CD4-positive, alpha-beta T cell treated with Interleukin-6 for 4 hours (primary cell): ENCODE measurements around the gene MKRN2OS.
"Not testable (repeated sequence)": the region's sequence is repeated elsewhere in the genome, so short reads cannot be mapped to it uniquely, and the experiment has no call there.

ENCODE experiments used
- DNase-seq: peaks from one replicate; pipeline ENCODE4 v3.0.0-alpha.2; 2020; ENCODE audit warnings: mixed read lengths

MKRN2OS gene

DNA sequence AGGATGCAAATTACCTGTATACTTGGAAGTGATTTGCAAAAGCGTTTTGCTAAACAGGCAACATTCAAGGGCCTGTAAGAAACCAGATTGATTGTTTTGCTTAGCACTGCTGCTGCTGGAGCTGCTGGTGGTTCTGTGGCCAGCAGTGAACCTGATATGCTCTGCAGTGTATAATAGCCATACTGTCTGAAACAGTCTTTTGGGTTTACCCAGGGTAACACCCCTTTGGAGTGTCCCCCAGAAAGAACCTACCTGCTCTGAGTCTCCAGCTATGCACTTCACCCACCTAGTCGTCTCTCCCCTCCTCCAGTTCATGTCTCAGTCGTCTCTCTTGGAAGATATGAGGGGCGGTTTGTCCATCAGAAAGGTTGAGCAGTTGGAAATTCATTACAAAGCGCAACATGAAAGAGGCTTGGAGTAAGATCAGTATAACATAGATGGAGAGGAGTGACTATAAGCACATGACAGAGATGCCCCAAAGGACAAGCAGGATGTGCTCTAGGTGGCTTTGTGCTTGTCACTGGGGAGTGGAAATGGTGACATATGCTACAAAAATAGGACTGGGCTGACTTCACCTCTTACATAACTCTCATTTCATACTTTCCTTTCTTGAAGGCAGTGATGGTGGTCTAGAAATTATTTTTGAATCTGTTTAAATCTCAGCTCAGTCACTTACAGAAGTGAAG is 15.3 kb upstream of the MKRN2OS start:
- no peak for DNase-seq

GRCh38 chr3:12559520-12559919 is 14.2 kb upstream of the MKRN2OS start:
- no peak for DNase-seq

- no peak for DNase-seq
Measured at GRCh38 chr3:12558706-12559105, 13.4 kb upstream of the MKRN2OS start.

GRCh38 chr3:12557473-12558100 is 12.3 kb upstream of the MKRN2OS start:
- no peak for DNase-seq

GRCh38 chr3:12556690-12557472 is 11.6 kb upstream of the MKRN2OS start, which contains the start of gene MKRN2:
Gene MKRN2 (plus strand): TSS chr3:12557087. CDS start chr3:12557151, 64 bp downstream.
- DNase-seq = peak; percentile 86

GRCh38 chr3:12556314-12556689 is 11.0 kb upstream of the MKRN2OS start:
- no peak for DNase-seq

DNA sequence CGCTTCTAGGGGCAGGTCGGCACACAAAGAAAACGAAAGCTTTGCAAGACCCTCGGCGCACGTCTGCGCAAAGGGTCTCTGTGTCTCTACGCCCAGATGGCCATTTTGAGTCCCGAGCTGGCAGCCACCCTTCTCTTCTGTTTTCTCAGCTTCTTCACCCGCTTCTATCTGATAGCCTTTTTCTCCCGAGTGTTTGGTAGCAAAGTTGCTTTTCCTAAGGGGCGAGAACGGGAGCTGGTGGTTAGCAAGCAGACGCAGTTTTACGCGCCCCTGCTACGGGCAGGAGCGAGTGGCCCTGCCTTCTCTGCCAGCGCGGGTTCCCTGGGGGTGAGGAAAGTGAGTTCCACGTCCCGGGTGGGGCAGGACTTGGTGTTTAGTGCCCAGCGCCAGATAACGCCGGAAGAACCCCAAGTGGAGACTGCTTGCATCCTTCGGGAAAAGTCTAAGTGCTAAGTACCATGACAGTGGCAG is 8.7 kb upstream of the MKRN2OS start:
- peak; percentile 6 for DNase-seq

DNA sequence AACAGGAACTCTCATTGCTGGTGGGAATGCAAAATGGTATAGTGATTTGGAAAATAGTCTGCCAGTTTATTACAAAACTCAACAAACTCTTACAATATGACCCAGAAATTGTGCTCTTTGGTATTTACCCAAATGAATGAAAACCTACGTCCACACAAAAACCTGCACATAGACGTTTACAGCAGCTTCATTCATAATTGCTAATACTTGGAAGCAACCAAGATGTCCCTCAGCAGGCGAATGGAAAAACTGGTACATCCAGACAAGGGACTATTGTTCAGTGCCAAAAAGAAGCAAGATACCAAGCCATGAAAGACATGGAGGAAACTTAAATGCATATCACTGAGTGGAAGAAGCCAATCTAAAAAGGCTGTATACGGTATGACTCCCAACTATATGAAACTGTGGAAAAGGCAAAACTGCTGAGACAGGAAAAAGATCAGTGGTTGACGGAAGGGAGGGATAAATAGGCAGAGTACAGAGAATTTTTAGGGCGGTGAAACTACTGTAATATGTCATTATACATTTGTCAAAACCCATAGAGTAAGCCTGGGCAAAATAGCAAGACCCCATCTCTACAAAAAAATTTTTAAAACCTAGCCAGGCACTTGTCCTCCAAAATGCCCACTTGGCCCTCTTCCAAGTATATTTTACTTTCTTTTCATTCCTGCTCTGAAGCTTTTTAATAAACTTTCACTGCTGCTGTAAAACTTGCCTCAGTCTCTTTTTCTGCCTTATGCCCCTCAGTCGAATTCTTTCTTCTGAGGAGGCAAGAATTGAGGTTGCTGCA is 4.9 kb upstream of the MKRN2OS start:
- no peak for DNase-seq

DNA sequence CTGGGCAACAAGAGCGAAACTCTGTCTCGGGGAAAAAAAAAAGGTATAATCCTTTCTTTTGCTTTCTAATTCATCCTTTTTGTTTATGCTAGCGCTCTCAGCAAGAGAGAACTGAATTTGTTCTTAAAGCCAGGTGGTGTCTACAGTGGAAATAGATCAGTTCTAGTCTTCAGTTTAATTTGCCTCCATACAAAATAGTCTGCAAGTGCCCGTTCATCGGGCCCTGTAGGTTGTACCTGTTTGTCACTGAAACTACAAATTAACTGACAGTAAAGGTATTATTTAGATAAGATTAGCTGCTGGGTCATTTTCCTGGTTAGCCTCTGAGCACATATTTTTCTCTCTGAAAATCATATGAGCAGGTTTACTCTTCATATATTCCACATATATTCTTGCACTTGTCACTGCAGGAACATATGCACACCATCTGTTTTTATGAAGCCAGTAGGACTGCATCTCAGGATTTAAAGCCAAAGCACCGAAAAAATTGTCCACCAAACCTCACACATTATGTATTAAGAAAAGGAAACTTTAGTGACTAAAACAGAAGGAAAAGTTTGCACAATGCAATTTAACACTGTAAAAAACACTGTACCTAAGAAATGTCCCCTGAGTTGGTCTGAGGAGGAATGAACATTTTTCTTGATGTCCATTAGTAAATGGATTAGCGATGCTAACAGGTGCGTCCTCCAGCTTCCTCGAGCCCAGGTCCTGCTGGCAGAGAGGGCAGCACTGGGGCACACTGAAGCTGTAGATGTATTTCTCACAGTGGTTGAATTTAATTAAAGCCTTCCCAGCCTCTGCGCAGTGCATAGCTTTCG is 437 bp downstream of the MKRN2OS start:
- no peak for DNase-seq

GRCh38 chr3:12543497-12543896 is 1.8 kb downstream of the MKRN2OS start:
- not testable (repeated sequence) for DNase-seq

DNA sequence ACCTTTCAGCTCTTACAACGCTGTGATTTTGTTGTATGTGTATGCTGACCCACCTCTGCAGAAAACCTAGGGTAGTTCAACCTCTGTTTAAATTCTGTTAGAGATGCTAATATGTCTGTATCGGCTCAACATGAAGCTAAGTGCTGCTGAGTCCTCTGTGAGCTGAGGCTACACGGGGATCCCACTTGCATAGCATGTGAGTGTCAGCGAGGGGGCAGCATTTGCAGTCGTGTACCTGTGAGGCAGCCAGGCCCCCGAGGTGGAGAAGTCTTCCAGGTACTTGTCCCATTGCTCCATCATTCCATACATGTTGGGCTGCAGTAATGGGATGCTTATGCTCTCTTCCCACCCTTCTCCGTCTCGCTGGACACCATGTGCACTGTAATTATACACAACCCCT is 3.7 kb downstream of the MKRN2OS start:
- peak; percentile 18 for DNase-seq

GRCh38 chr3:12536423-12536822 is 8.9 kb downstream of the MKRN2OS start:
- DNase-seq = no peak

DNA sequence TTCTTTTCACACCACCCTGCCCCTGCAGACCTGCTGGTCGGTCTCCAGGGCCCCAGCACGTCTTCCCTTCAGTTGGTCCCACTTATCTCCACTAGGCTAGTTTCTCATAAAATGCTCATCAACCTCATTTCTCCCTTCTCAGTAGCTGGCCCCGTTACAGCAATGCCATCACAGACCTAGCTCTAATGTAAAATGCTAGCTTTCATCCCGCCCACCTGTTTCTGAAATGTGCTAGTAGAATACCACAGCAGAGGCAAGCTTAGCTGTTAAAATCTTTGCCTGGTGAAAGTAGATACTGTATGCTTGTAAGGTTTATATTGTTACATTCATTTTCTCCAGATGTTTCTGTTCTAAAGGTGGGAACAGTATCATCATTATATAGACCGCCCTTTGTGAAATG is 13.1 kb downstream of the MKRN2OS start:
- no peak for DNase-seq

- DNase-seq = no peak
Measured at GRCh38 chr3:12527757-12528143, 17.5 kb downstream of the MKRN2OS start.

DNA sequence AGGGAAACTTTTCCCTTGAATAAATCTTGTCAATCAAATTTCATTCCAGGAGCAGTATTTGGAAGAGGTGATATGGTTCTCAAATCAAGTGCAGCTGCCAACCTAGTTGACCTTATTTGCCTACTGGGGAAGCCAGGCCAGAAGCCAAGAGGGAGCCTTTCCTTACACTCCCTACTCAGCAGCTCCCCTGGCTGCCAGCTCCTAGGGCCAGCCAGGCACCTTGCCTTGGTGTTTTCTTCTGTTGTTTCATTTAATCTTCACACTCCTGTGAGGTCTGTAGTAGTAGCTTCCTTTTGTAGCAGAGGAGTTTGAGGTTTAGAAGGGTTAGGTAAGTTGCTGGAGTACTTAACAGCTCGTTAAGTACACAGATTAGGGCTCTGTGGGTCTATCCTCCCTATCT is 22.6 kb downstream of the MKRN2OS start:
- no peak for DNase-seq

GRCh38 chr3:12521010-12521409 is 24.3 kb downstream of the MKRN2OS start:
- no peak for DNase-seq

DNA sequence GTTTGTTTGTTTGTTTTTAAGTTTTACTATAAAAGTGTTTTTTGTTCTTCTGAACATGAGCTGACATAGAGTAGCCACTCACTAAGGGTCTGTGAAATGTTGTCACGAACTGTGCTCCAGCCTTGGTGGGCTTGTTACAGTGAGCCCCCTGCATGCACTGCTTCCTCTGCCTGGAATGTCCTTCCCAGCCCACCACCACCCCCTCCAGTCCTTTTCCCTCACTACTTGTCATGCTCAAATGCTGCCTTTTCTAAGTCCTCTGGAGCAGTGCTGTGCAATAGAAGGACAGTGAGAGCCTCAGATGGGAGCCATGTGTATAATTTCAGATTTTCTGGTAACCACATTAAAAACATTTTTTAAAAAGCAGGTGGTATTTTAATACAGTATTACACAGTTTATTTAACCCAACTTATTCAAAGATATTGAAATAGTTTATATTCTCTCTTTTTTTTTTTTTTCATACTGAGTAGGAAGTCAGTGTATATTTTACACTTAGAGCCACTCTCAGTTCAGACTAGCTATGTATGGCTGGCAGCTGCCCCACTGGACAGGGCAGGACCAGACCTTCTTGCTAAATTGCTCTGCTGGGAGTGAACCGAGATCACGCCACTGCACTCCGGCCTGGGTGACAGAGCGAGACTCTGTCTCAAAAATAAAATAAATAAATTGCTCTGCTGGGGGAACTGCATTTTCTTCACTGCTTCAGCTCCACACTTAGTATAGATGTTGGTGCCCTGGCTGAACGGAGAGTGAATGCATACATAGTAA is 26.9 kb downstream of the MKRN2OS start:
- DNase-seq = no peak

GRCh38 chr3:12516873-12517272 is 28.4 kb downstream of the MKRN2OS start:
- no peak for DNase-seq

GRCh38 chr3:12515631-12516030 is 29.7 kb downstream of the MKRN2OS start:
- DNase-seq = no peak

- no peak for DNase-seq
Measured at GRCh38 chr3:12513694-12514446, 31.4 kb downstream of the MKRN2OS start.
